Prostate gland (tissue), 2 donors: ENCODE measurements around the gene ITGA7.

Experiments used
- POLR2A ChIP-seq: fragments of 450-650 bp; IDR thresholded peaks from one replicate; pipeline ENCODE4 v1.6.1; 2016; ENCODE audit warnings: antibody characterized with exemption, mild to moderate bottlenecking
- TF ChIP-seq, protein P1 (sequence below), 4 experiments: fragments of 200-600 bp in 2 of 4; fragments of 450-650 bp in 2 of 4; sonication (generic) in 2 of 4; IDR thresholded peaks; 1 replicate in 3 of 4; 2 replicates in 1 of 4; pipeline ENCODE4 v1.5.1; 2016 to 2019; ENCODE audit warnings: antibody characterized with exemption in 4 of 4, mild to moderate bottlenecking in 2 of 4, moderate library complexity in 2 of 4

DNA sequence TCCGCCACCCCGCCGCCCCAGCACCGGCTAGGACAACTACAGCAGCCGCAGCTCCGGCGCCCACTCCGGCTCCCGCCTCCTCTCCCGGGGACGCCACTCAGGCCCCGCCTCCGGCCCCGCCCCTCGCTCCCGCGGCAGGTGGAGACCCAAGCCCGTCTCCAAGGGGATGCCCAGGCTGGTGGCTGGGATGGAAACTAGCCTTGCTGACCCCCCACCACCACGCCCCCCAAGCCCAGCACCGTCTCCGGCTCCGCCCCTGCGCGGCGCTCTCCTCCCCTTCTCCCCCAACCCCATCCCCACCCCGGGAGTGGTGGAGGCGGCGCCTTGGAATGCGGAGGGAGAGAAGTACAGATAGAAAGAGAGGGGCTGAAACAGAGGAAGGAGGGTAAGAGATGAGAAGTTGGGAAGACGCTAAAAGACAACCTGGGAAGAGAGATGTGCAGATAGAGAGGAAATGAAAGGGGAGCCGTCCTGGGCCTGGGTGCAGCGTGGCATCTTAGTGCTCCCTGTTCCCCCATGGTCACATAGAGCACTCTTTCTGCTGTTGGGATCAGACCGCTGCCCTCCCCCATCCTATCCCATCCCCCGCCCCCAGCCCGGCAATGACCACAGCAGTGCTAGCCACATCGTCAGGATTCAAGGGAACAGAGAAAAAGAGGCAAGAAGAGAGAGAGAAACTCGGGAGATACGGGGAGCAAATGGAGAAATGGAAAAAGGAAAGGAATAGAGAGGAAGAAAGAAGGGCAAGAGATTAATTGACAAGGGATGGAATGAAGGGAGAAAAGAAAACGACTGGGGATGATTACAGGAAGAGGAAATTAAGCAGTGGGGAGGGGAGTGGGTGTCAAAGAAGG lies at the start of gene ITGA7:
- TF ChIP-seq, protein P1, sequence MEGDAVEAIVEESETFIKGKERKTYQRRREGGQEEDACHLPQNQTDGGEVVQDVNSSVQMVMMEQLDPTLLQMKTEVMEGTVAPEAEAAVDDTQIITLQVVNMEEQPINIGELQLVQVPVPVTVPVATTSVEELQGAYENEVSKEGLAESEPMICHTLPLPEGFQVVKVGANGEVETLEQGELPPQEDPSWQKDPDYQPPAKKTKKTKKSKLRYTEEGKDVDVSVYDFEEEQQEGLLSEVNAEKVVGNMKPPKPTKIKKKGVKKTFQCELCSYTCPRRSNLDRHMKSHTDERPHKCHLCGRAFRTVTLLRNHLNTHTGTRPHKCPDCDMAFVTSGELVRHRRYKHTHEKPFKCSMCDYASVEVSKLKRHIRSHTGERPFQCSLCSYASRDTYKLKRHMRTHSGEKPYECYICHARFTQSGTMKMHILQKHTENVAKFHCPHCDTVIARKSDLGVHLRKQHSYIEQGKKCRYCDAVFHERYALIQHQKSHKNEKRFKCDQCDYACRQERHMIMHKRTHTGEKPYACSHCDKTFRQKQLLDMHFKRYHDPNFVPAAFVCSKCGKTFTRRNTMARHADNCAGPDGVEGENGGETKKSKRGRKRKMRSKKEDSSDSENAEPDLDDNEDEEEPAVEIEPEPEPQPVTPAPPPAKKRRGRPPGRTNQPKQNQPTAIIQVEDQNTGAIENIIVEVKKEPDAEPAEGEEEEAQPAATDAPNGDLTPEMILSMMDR (IDR thresholded peaks at IDR 0.05): no peak
- no peak for TF ChIP-seq POLR2A
